HuH-7.5 (cell line): ENCODE results near the gene PLEKHA3.
A peak's percentile ranks its signal among the peaks of the same experiment; 100 is the strongest.
"Not testable (repeated sequence)": the region's sequence is repeated elsewhere in the genome, so short reads cannot be mapped to it uniquely, and the experiment has no call there.

Source experiments
- DNase-seq: peaks from one replicate; pipeline ENCODE4 v3.0.0; 2011; ENCODE audit warnings: low spot score

Gene PLEKHA3

GRCh38 chr2:178480227-178481181 is at the start of gene PLEKHA3:
PLEKHA3 (plus strand) TSS chr2:178480457; CDS start chr2:178480870, 413 bp downstream.
- peak; percentile 87 for DNase-seq

- DNase-seq, result no peak
Observed at GRCh38 chr2:178436662-178437061, 43.6 kb upstream of the PLEKHA3 start.

- no peak for DNase-seq
Observed at GRCh38 chr2:178441426-178441825, 38.8 kb upstream of the PLEKHA3 start.

- no peak for DNase-seq
Observed at GRCh38 chr2:178448968-178449661, 31.1 kb upstream of the PLEKHA3 start.

GRCh38 chr2:178449700-178450523 is 30.3 kb upstream of the PLEKHA3 start:
- no peak for DNase-seq

GRCh38 chr2:178450524-178450773 is 29.8 kb upstream of the PLEKHA3 start:
- peak; percentile 60 for DNase-seq

GRCh38 chr2:178450774-178451525 is 29.3 kb upstream of the PLEKHA3 start, which contains the start of the genes PJVK and PRKRA:
PJVK (plus strand) TSS chr2:178451378; CDS start chr2:178453410, 2,032 bp downstream.
PRKRA (minus strand) TSS chr2:178451175; CDS start chr2:178451030, 145 bp downstream.
- peak; percentile 79 for DNase-seq

- DNase-seq, result no peak
Observed at GRCh38 chr2:178452334-178452733, 27.9 kb upstream of the PLEKHA3 start.

- DNase-seq, result no peak
Observed at GRCh38 chr2:178452870-178453269, 27.4 kb upstream of the PLEKHA3 start.

GRCh38 chr2:178455947-178456346 is 24.3 kb upstream of the PLEKHA3 start:
- DNase-seq, result no peak

GRCh38 chr2:178457390-178457886 is 22.8 kb upstream of the PLEKHA3 start:
- no peak for DNase-seq

- no peak for DNase-seq
Observed at GRCh38 chr2:178469219-178469849, 10.9 kb upstream of the PLEKHA3 start.

GRCh38 chr2:178471313-178471712 is 8.9 kb upstream of the PLEKHA3 start:
- DNase-seq, result not testable (repeated sequence)

- no peak for DNase-seq
Observed at GRCh38 chr2:178473373-178473772, 6.9 kb upstream of the PLEKHA3 start.

- DNase-seq, result no peak
Observed at GRCh38 chr2:178473931-178474330, 6.3 kb upstream of the PLEKHA3 start.

GRCh38 chr2:178474560-178474959 is 5.7 kb upstream of the PLEKHA3 start:
- DNase-seq, result no peak

GRCh38 chr2:178476477-178476876 is 3.8 kb upstream of the PLEKHA3 start:
- no peak for DNase-seq

- no peak for DNase-seq
Observed at GRCh38 chr2:178477443-178478129, 2.7 kb upstream of the PLEKHA3 start.

GRCh38 chr2:178478130-178478438 is 2.2 kb upstream of the PLEKHA3 start:
- DNase-seq, result peak; percentile 16
